Ectodermal cell (in vitro differentiated cells): ENCODE measurements around the gene TBL3.

Source experiments
- H3K27ac ChIP-seq: 2 replicates; pipeline ENCODE4 v1.7.0; 2013; ENCODE audit warnings: mild to moderate bottlenecking, low read depth, low read length; ENCODE audit not compliant: insufficient read depth, poor library complexity, severe bottlenecking
- H3K27me3 ChIP-seq: 2 replicates; pipeline ENCODE4 v1.7.0; 2013; ENCODE audit warnings: mild to moderate bottlenecking, low read length; ENCODE audit not compliant: insufficient read depth, control insufficient read depth, poor library complexity, severe bottlenecking
- H3K36me3 ChIP-seq: one replicate; pipeline ENCODE4 v1.7.0; 2013; ENCODE audit warnings: low read length; ENCODE audit not compliant: control insufficient read depth, insufficient read depth
- H3K4me1 ChIP-seq: one replicate; pipeline ENCODE4 v1.7.0; 2013; ENCODE audit warnings: low read length; ENCODE audit not compliant: control insufficient read depth, insufficient read depth
- H3K4me3 ChIP-seq: 2 replicates; pipeline ENCODE4 v1.7.0; 2013; ENCODE audit warnings: low read depth, low read length, control low read depth; ENCODE audit not compliant: insufficient read depth
- H3K9me3 ChIP-seq: 2 replicates; pipeline ENCODE4 v1.7.0; 2013; ENCODE audit warnings: mild to moderate bottlenecking, low read length, moderate library complexity; ENCODE audit not compliant: control insufficient read depth
- WGBS, 2 experiments: methylation state at CpG; one replicate each; pipeline ENCODE4 v1.1.7; 2013; ENCODE audit warnings: missing lambda C conversion rate in 2 of 2; 5-methylcytosine and 5-hydroxymethylcytosine counted together

TBL3 gene

GRCh38 chr16:1993731-1994131, 21.9 kb downstream of the TBL3 start:
- Histone ChIP-seq H3K4me3 (no peak overlapping the region), H3K27me3 (peaks cover 43% of the 10 kb centered on the region), H3K27ac (no peak overlapping the region), H3K4me1 (peaks cover 15% of the 10 kb centered on the region), H3K9me3 (no peaks in the 10 kb centered on the region), H3K36me3 (peaks cover 2% of the 10 kb centered on the region)
- 76 to 78% methylated on average over 2 of the region's 2 CpGs for WGBS, 2 experiments

- Histone ChIP-seq H3K27me3 (peaks cover 5% of the 10 kb centered on the region), H3K4me3 (no peak overlapping the region), H3K27ac (no peak overlapping the region), H3K36me3 (peaks cover 38% of the 10 kb centered on the region), H3K4me1 (no peaks in the 10 kb centered on the region), H3K9me3 (no peaks in the 10 kb centered on the region)
- 94 to 96% methylated on average over 26 of the region's 26 CpGs for WGBS, 2 experiments
These were observed 25.9 kb downstream of the TBL3 start for GRCh38 chr16:1997494-1998359.

GRCh38 chr16:1998360-1998835, 26.5 kb downstream of the TBL3 start:
- 95 to 96% methylated on average over 27 of the region's 27 CpGs for WGBS, 2 experiments
- Histone ChIP-seq H3K27me3 (no peaks in the 10 kb centered on the region), H3K4me1 (no peaks in the 10 kb centered on the region), H3K4me3 (no peak overlapping the region), H3K9me3 (no peaks in the 10 kb centered on the region), H3K27ac (no peak overlapping the region), H3K36me3 (peaks cover 39% of the 10 kb centered on the region)

- 95% methylated on average over 39 of the region's 39 CpGs for WGBS, 2 experiments
These were observed 27.3 kb downstream of the TBL3 start for GRCh38 chr16:1998852-1999801.

GRCh38 chr16:1999866-2000514, 28.1 kb downstream of the TBL3 start:
- no peak overlapping the region for H3K4me3 ChIP-seq
- peaks cover 39% of the 10 kb centered on the region for H3K36me3 ChIP-seq
- peaks cover 9% of the 10 kb centered on the region for H3K4me1 ChIP-seq
- H3K27ac ChIP-seq: no peak overlapping the region
- H3K9me3 ChIP-seq: no peaks in the 10 kb centered on the region
- H3K27me3 ChIP-seq: no peaks in the 10 kb centered on the region
- 95 to 96% methylated on average over 28 of the region's 28 CpGs for WGBS, 2 experiments

More at GRCh38 chr16:1998852-1999801, 27.3 kb downstream of the TBL3 start:
- Histone ChIP-seq H3K27ac (no peak overlapping the region), H3K36me3 (peaks cover 39% of the 10 kb centered on the region), H3K27me3 (no peaks in the 10 kb centered on the region), H3K9me3 (no peaks in the 10 kb centered on the region), H3K4me1 (peaks cover 2% of the 10 kb centered on the region), H3K4me3 (no peak overlapping the region)

- WGBS, 2 experiments: 95 to 96% methylated on average over 19 of the region's 19 CpGs
- Histone ChIP-seq H3K4me1 (peaks cover 17% of the 10 kb centered on the region), H3K36me3 (peaks cover 39% of the 10 kb centered on the region), H3K27ac (no peak overlapping the region), H3K9me3 (no peaks in the 10 kb centered on the region), H3K27me3 (no peaks in the 10 kb centered on the region), H3K4me3 (no peak overlapping the region)
These were observed 29.2 kb downstream of the TBL3 start for GRCh38 chr16:2001035-2001434.

GRCh38 chr16:2001456-2002355, 29.9 kb downstream of the TBL3 start:
- H3K36me3 ChIP-seq: peaks cover 39% of the 10 kb centered on the region
- no peaks in the 10 kb centered on the region for H3K9me3 ChIP-seq
- H3K27me3 ChIP-seq: no peaks in the 10 kb centered on the region
- WGBS, 2 experiments: 96% methylated on average over 53 of the region's 53 CpGs
- H3K27ac ChIP-seq: no peak overlapping the region
- H3K4me1 ChIP-seq: peaks cover 17% of the 10 kb centered on the region
- H3K4me3 ChIP-seq: no peak overlapping the region

GRCh38 chr16:2002406-2003230, 30.8 kb downstream of the TBL3 start:
- Histone ChIP-seq H3K27me3 (no peaks in the 10 kb centered on the region), H3K36me3 (peaks cover 39% of the 10 kb centered on the region), H3K4me1 (peaks cover 20% of the 10 kb centered on the region), H3K27ac (no peak overlapping the region), H3K4me3 (no peak overlapping the region), H3K9me3 (no peaks in the 10 kb centered on the region)
- WGBS, 2 experiments: 95 to 96% methylated on average over 47 of the region's 47 CpGs
